ENCODE data around the gene CEACAM7.

Gene CEACAM7

DNA sequence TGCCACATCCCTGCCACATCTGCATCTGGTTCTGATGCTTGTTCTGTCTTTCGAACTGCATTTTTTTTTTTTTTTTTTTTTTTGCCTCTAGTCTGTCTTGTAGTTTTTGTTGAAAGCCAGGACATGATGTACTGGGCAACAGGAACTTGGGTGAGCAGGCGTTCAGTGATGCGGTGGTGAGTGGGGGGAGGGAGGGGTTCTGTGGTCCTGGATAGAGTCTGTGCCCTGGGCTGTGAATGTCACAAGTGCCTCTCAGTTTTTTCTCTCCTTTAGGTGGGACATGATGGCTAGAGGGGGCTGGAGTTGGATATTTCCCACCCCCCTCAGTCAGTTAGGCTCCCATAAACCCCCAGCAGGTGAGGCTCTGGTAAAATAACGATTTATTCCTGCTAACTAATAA, 64.7 kb downstream of the CEACAM7 start (continued):
- no peak for TF ChIP-seq ZNF148 (tag by site-specific recombination; IDR thresholded peaks at IDR 0.05; ENCODE audit: borderline replicate concordance)
- no peak for TF ChIP-seq ZNF677 (tag by site-specific recombination; IDR thresholded peaks at IDR 0.05)
- TF ChIP-seq ZNF514 (tag by site-specific recombination; IDR thresholded peaks at IDR 0.05): no peak
- TF ChIP-seq, protein P1, sequence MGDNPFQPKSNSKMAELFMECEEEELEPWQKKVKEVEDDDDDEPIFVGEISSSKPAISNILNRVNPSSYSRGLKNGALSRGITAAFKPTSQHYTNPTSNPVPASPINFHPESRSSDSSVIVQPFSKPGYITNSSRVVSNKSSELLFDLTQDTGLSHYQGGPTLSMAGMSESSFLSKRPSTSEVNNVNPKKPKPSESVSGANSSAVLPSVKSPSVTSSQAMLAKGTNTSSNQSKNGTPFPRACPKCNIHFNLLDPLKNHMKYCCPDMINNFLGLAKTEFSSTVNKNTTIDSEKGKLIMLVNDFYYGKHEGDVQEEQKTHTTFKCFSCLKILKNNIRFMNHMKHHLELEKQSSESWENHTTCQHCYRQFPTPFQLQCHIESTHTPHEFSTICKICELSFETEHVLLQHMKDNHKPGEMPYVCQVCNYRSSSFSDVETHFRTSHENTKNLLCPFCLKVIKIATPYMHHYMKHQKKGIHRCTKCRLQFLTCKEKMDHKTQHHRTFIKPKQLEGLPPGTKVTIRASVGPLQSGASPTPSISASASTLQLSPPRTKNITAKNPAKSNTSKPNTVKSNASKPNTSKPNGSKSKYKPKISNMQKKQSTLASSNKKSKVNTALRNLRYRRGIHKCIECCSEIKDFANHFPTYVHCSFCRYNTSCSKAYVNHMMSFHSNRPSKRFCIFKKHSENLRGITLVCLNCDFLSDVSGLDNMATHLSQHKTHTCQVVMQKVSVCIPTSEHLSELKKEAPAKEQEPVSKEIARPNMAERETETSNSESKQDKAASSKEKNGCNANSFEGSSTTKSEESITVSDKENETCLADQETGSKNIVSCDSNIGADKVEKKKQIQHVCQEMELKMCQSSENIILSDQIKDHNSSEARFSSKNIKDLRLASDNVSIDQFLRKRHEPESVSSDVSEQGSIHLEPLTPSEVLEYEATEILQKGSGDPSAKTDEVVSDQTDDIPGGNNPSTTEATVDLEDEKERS (tag by site-specific recombination; IDR thresholded peaks at IDR 0.05): no peak
- TF ChIP-seq ZBTB17 (tag by site-specific recombination; IDR thresholded peaks at IDR 0.05): no peak
- TF ChIP-seq ZNF544 (tag by site-specific recombination; IDR thresholded peaks at IDR 0.05): no peak
- TF ChIP-seq ZNF2 (tag by site-specific recombination; IDR thresholded peaks at IDR 0.05): no peak
- no peak for TF ChIP-seq ZNF37A (tag by site-specific recombination; IDR thresholded peaks at IDR 0.05)
- no peak for TF ChIP-seq RBAK (tag by site-specific recombination; IDR thresholded peaks at IDR 0.05)
- no peak for TF ChIP-seq ZSCAN16 (tag by site-specific recombination; IDR thresholded peaks at IDR 0.05)
- TF ChIP-seq ZNF623 (tag by site-specific recombination; IDR thresholded peaks at IDR 0.05): no peak
- TF ChIP-seq ZBTB8A (tag by site-specific recombination; IDR thresholded peaks at IDR 0.05): no peak
- TF ChIP-seq KLF9 (tag by site-specific recombination; IDR thresholded peaks at IDR 0.05; ENCODE audit: low read depth): no peak
- TF ChIP-seq, protein P2, sequence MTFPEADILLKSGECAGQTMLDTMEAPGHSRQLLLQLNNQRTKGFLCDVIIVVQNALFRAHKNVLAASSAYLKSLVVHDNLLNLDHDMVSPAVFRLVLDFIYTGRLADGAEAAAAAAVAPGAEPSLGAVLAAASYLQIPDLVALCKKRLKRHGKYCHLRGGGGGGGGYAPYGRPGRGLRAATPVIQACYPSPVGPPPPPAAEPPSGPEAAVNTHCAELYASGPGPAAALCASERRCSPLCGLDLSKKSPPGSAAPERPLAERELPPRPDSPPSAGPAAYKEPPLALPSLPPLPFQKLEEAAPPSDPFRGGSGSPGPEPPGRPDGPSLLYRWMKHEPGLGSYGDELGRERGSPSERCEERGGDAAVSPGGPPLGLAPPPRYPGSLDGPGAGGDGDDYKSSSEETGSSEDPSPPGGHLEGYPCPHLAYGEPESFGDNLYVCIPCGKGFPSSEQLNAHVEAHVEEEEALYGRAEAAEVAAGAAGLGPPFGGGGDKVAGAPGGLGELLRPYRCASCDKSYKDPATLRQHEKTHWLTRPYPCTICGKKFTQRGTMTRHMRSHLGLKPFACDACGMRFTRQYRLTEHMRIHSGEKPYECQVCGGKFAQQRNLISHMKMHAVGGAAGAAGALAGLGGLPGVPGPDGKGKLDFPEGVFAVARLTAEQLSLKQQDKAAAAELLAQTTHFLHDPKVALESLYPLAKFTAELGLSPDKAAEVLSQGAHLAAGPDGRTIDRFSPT (tag by site-specific recombination; IDR thresholded peaks at IDR 0.05): no peak
- TF ChIP-seq, protein P3, sequence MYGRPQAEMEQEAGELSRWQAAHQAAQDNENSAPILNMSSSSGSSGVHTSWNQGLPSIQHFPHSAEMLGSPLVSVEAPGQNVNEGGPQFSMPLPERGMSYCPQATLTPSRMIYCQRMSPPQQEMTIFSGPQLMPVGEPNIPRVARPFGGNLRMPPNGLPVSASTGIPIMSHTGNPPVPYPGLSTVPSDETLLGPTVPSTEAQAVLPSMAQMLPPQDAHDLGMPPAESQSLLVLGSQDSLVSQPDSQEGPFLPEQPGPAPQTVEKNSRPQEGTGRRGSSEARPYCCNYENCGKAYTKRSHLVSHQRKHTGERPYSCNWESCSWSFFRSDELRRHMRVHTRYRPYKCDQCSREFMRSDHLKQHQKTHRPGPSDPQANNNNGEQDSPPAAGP (tag by site-specific recombination; IDR thresholded peaks at IDR 0.05): no peak
